GM23338 (cell line): ENCODE measurements around the gene SHMT1. TPM values are rescaled to one million over a fixed set of nuclear protein-coding genes. Genes with fewer than 3 reads are reported as not detected.
"Not testable (repeated sequence)": the region's sequence is repeated elsewhere in the genome, so short reads cannot be mapped to it uniquely, and the experiment has no call there.

ENCODE experiments used
- ATAC-seq: fragments of 200-7000 bp; cut with Tn5 transposase; 3 replicates; pipeline ENCODE4 v1.9.1; 2020
- DNase-seq: peaks from one replicate; pipeline ENCODE4 v3.0.0-alpha.2; 2015; ENCODE audit warnings: low spot score
- H2AFZ ChIP-seq: fragments of 200-600 bp; sonication (generic); 2 replicates; pipeline ENCODE4 v1.8.0; 2016; ENCODE audit warnings: antibody characterized with exemption, mild to moderate bottlenecking, moderate library complexity
- H3F3A ChIP-seq: fragments of 200-600 bp; sonication (generic); replicated peaks from 2 replicates; pipeline ENCODE4 v1.8.0; 2017; ENCODE audit warnings: antibody characterized with exemption, mixed run types, low read depth
- H3K27ac ChIP-seq: fragments of 200-600 bp; sonication (generic); 2 replicates; pipeline ENCODE4 v1.6.1; 2016; ENCODE audit warnings: low read depth
- H3K27me3 ChIP-seq: fragments of 200-600 bp; sonication (generic); 2 replicates; pipeline ENCODE4 v1.8.0; 2016; ENCODE audit warnings: mild to moderate bottlenecking, mixed run types, moderate library complexity; ENCODE audit not compliant: insufficient read depth
- H3K36me3 ChIP-seq: fragments of 200-600 bp; sonication (generic); 2 replicates; pipeline ENCODE4 v1.8.0; 2016; ENCODE audit warnings: mild to moderate bottlenecking; ENCODE audit not compliant: insufficient read depth
- H3K4me1 ChIP-seq: fragments of 200-600 bp; sonication (generic); 2 replicates; pipeline ENCODE4 v1.8.0; 2016; ENCODE audit warnings: mild to moderate bottlenecking, moderate library complexity; ENCODE audit not compliant: insufficient read depth
- H3K4me2 ChIP-seq: fragments of 200-600 bp; sonication (generic); 2 replicates; pipeline ENCODE4 v1.7.1; 2017; ENCODE audit warnings: mixed run types
- H3K4me3 ChIP-seq: fragments of 200-600 bp; sonication (generic); 2 replicates; pipeline ENCODE4 v1.6.1; 2016; ENCODE audit warnings: mixed run types
- H3K79me2 ChIP-seq: fragments of 200-600 bp; sonication (generic); replicated peaks from 2 replicates; pipeline ENCODE4 v1.8.0; 2017; ENCODE audit warnings: mild to moderate bottlenecking; ENCODE audit not compliant: insufficient read depth
- H3K9me2 ChIP-seq: fragments of 200-600 bp; sonication (generic); 2 replicates; pipeline ENCODE4 v1.8.0; 2017; ENCODE audit not compliant: insufficient read depth
- H4K20me1 ChIP-seq: fragments of 200-600 bp; sonication (generic); replicated peaks from 2 replicates; pipeline ENCODE4 v1.8.0; 2017; ENCODE audit warnings: mild to moderate bottlenecking; ENCODE audit not compliant: insufficient read depth
- H3K27ac Mint-ChIP-seq: 2 replicates; pipeline ENCODE4 v1.8.0; 2020; ENCODE audit warnings: inconsistent platforms, mild to moderate bottlenecking, moderate library complexity, mixed read lengths
- H3K27me3 Mint-ChIP-seq: 3 replicates; pipeline ENCODE4 v1.8.0; 2022; ENCODE audit warnings: low read depth, mild to moderate bottlenecking, moderate library complexity, mixed read lengths, inconsistent platforms; ENCODE audit not compliant: insufficient read depth, poor library complexity
- H3K36me3 Mint-ChIP-seq: 3 replicates; pipeline ENCODE4 v1.8.0; 2021; ENCODE audit warnings: low read depth, mild to moderate bottlenecking, inconsistent platforms, moderate library complexity, mixed read lengths
- H3K4me1 Mint-ChIP-seq: 3 replicates; pipeline ENCODE4 v1.8.0; 2020; ENCODE audit warnings: mild to moderate bottlenecking, inconsistent platforms, mixed read lengths
- H3K4me3 Mint-ChIP-seq: 3 replicates; pipeline ENCODE4 v1.8.0; 2021; ENCODE audit warnings: moderate library complexity, mild to moderate bottlenecking, inconsistent platforms, mixed read lengths
- H3K9me3 Mint-ChIP-seq: 3 replicates; pipeline ENCODE4 v1.8.0; 2020; ENCODE audit warnings: moderate library complexity, mild to moderate bottlenecking, inconsistent platforms, mixed read lengths
- CTCF ChIP-seq, 2 experiments: fragments of 200-600 bp in 1 of 2; sonication (generic) in 1 of 2; conservative IDR thresholded peaks; 2 replicates each; pipeline versions ENCODE4 v1.5.1 to v1.6.1; 2016 to 2017; ENCODE audit warnings: antibody characterized with exemption in 2 of 2, low read depth in 2 of 2, mild to moderate bottlenecking in 2 of 2, moderate library complexity in 1 of 2
- JUNB ChIP-seq: IDR thresholded peaks from one replicate; pipeline ENCODE4 v1.6.1; 2016; ENCODE audit warnings: antibody characterized with exemption; ENCODE audit not compliant: unreplicated experiment
- POLR2AphosphoS5 ChIP-seq: IDR thresholded peaks from 2 replicates; pipeline ENCODE4 v1.6.1; 2016; ENCODE audit warnings: antibody characterized with exemption, low read depth
- STAT1 ChIP-seq: IDR thresholded peaks from one replicate; pipeline ENCODE4 v1.6.1; 2016; ENCODE audit warnings: antibody characterized with exemption; ENCODE audit not compliant: unreplicated experiment
- ZNF331 ChIP-seq: fragments of 250-450 bp; sonication (Bioruptor Pico); IDR thresholded peaks from 2 replicates; pipeline ENCODE4 v1.5.0; 2020; ENCODE audit warnings: low read depth, mild to moderate bottlenecking, moderate library complexity
- polyA plus RNA-seq: library from polyadenylated mRNA; unstranded; fragments of >200 nt; fragmentation: Nextera tagmentation; extraction: Ambion mirVana; gene quantifications from 2 replicates; pipeline ENCODE4 v1.2.1, GENCODE V29; 2016
- total RNA-seq: library from RNA; depleted of rRNA; stranded (reverse); fragments of >200 nt; shearing (Covaris generic); gene quantifications from 2 replicates; pipeline ENCODE4 v1.2.3, GENCODE V29; 2014
- TF ChIP-seq, protein P1 (sequence below): IDR thresholded peaks from one replicate; pipeline ENCODE4 v1.6.1; 2018; ENCODE audit warnings: antibody characterized with exemption; ENCODE audit not compliant: unreplicated experiment
- TF ChIP-seq, protein P2 (sequence below): fragments of 250-450 bp; sonication (Bioruptor Pico); IDR thresholded peaks from 2 replicates; pipeline ENCODE4 v1.5.0; 2020; ENCODE audit warnings: mild to moderate bottlenecking, moderate library complexity

The SHMT1 gene
- total and polyA plus RNA-seq, 2 experiments from 2014 or later = 22.8 to 33.3 TPM

DNA sequence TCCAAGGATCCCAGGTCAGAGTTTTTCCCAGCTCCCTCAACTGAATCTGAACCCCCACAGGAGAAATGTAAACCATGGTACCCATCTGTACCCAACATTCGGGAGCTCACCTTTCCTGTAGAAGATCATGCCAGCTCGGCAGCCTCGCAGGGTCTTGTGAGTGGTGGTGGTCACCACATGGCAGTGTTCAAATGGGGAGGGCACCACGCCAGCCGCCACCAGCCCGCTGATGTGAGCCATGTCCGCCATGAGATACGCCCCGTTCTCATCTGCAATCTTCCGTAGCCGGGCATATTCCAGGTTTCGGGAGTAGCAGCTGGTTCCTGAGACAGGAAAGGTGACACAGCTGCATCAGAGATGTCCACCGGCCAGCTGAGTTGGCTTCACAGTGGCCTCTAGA is 23.4 kb downstream of the SHMT1 start:
- no peak overlapping the region for H3K4me2 ChIP-seq
- Mint-ChIP-seq H3K4me3 (no peak overlapping the region), H3K9me3 (peaks cover 28% of the 10 kb centered on the region), H3K27me3 (peaks cover 7% of the 10 kb centered on the region), H3K36me3 (peaks cover 92% of the 10 kb centered on the region), H3K4me1 (no peaks in the 10 kb centered on the region), H3K27ac (no peak overlapping the region)
- TF ChIP-seq CTCF (conservative IDR thresholded peaks at IDR 0.05; ENCODE audit: low read depth in 2 of 2) (no peak), ZNF331 (CRISPR knock-in tag) (no peak), POLR2AphosphoS5 (no peak), JUNB (no peak), STAT1 (no peak)
- TF ChIP-seq, protein P1, sequence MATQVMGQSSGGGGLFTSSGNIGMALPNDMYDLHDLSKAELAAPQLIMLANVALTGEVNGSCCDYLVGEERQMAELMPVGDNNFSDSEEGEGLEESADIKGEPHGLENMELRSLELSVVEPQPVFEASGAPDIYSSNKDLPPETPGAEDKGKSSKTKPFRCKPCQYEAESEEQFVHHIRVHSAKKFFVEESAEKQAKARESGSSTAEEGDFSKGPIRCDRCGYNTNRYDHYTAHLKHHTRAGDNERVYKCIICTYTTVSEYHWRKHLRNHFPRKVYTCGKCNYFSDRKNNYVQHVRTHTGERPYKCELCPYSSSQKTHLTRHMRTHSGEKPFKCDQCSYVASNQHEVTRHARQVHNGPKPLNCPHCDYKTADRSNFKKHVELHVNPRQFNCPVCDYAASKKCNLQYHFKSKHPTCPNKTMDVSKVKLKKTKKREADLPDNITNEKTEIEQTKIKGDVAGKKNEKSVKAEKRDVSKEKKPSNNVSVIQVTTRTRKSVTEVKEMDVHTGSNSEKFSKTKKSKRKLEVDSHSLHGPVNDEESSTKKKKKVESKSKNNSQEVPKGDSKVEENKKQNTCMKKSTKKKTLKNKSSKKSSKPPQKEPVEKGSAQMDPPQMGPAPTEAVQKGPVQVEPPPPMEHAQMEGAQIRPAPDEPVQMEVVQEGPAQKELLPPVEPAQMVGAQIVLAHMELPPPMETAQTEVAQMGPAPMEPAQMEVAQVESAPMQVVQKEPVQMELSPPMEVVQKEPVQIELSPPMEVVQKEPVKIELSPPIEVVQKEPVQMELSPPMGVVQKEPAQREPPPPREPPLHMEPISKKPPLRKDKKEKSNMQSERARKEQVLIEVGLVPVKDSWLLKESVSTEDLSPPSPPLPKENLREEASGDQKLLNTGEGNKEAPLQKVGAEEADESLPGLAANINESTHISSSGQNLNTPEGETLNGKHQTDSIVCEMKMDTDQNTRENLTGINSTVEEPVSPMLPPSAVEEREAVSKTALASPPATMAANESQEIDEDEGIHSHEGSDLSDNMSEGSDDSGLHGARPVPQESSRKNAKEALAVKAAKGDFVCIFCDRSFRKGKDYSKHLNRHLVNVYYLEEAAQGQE = no peak
- TF ChIP-seq, protein P2, sequence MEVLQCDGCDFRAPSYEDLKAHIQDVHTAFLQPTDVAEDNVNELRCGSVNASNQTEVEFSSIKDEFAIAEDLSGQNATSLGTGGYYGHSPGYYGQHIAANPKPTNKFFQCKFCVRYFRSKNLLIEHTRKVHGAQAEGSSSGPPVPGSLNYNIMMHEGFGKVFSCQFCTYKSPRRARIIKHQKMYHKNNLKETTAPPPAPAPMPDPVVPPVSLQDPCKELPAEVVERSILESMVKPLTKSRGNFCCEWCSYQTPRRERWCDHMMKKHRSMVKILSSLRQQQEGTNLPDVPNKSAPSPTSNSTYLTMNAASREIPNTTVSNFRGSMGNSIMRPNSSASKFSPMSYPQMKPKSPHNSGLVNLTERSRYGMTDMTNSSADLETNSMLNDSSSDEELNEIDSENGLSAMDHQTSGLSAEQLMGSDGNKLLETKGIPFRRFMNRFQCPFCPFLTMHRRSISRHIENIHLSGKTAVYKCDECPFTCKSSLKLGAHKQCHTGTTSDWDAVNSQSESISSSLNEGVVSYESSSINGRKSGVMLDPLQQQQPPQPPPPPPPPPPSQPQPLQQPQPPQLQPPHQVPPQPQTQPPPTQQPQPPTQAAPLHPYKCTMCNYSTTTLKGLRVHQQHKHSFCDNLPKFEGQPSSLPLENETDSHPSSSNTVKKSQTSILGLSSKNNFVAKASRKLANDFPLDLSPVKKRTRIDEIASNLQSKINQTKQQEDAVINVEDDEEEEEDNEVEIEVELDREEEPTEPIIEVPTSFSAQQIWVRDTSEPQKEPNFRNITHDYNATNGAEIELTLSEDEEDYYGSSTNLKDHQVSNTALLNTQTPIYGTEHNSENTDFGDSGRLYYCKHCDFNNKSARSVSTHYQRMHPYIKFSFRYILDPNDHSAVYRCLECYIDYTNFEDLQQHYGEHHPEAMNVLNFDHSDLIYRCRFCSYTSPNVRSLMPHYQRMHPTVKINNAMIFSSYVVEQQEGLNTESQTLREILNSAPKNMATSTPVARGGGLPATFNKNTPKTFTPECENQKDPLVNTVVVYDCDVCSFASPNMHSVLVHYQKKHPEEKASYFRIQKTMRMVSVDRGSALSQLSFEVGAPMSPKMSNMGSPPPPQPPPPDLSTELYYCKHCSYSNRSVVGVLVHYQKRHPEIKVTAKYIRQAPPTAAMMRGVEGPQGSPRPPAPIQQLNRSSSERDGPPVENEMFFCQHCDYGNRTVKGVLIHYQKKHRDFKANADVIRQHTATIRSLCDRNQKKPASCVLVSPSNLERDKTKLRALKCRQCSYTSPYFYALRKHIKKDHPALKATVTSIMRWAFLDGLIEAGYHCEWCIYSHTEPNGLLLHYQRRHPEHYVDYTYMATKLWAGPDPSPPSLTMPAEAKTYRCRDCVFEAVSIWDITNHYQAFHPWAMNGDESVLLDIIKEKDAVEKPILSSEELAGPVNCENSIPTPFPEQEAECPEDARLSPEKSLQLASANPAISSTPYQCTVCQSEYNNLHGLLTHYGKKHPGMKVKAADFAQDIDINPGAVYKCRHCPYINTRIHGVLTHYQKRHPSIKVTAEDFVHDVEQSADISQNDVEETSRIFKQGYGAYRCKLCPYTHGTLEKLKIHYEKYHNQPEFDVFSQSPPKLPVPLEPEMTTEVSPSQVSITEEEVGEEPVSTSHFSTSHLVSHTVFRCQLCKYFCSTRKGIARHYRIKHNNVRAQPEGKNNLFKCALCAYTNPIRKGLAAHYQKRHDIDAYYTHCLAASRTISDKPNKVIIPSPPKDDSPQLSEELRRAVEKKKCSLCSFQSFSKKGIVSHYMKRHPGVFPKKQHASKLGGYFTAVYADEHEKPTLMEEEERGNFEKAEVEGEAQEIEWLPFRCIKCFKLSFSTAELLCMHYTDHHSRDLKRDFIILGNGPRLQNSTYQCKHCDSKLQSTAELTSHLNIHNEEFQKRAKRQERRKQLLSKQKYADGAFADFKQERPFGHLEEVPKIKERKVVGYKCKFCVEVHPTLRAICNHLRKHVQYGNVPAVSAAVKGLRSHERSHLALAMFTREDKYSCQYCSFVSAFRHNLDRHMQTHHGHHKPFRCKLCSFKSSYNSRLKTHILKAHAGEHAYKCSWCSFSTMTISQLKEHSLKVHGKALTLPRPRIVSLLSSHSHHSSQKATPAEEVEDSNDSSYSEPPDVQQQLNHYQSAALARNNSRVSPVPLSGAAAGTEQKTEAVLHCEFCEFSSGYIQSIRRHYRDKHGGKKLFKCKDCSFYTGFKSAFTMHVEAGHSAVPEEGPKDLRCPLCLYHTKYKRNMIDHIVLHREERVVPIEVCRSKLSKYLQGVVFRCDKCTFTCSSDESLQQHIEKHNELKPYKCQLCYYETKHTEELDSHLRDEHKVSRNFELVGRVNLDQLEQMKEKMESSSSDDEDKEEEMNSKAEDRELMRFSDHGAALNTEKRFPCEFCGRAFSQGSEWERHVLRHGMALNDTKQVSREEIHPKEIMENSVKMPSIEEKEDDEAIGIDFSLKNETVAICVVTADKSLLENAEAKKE (CRISPR knock-in tag) = no peak
- no peak overlapping the region for H3K27ac ChIP-seq
- no peaks in the 10 kb centered on the region for H3K4me1 ChIP-seq
- H3K27me3 ChIP-seq = no peaks in the 10 kb centered on the region
- peaks cover 64% of the 10 kb centered on the region for H3K36me3 ChIP-seq
- H3K79me2 ChIP-seq = no peaks in the 10 kb centered on the region
- no peaks in the 10 kb centered on the region for H3K9me2 ChIP-seq
- no peaks in the 10 kb centered on the region for H4K20me1 ChIP-seq
- H2AFZ ChIP-seq = no peak overlapping the region
- no peaks in the 10 kb centered on the region for H3F3A ChIP-seq
- ATAC-seq (no peak), DNase-seq (no peak)
- H3K4me3 ChIP-seq = no peak overlapping the region

- not testable (repeated sequence) for ATAC-seq, H4K20me1 ChIP-seq, H3K4me3 ChIP-seq, H2AFZ ChIP-seq, H3K27ac Mint-ChIP-seq, H3K27me3 ChIP-seq, H3K4me1 Mint-ChIP-seq, H3K4me3 Mint-ChIP-seq, H3K9me2 ChIP-seq, DNase-seq, H3K79me2 ChIP-seq, H3K4me2 ChIP-seq, H3K27ac ChIP-seq, H3F3A ChIP-seq, H3K27me3 Mint-ChIP-seq, H3K4me1 ChIP-seq
- Mint-ChIP-seq H3K36me3 (peaks cover 88% of the 10 kb centered on the region), H3K9me3 (peaks cover 28% of the 10 kb centered on the region)
- H3K36me3 ChIP-seq = peaks cover 58% of the 10 kb centered on the region
These were observed 25.2 kb downstream of the SHMT1 start for GRCh38 chr17:18338158-18338557.
